Natural killer cell treated with Interleukin-12 subunit alpha and Interleukin-12 subunit beta and Interleukin-15 and Interleukin-18, amount 100 ng/mL, for 72 hours (primary cell): ENCODE data around the gene NDUFA13. TPM values are rescaled to one million over a fixed set of nuclear protein-coding genes. Genes with fewer than 3 reads are reported as not detected.
A peak's percentile ranks its signal among the peaks of the same experiment; 100 is the strongest.
"Not testable (repeated sequence)": the region's sequence is repeated elsewhere in the genome, so short reads cannot be mapped to it uniquely, and the experiment has no call there.

ENCODE experiments used
- ATAC-seq, 2 donors: fragments of 150-1000 bp; cut with Tn5 transposase in 1 of 2; sonication (Bioruptor Pico), chemical (Tn5 transposase) in 1 of 2; 2 replicates each; pipeline ENCODE4 v1.10.0; 2021
- DNase-seq: peaks from one replicate; pipeline ENCODE4 v3.0.0; 2022; ENCODE audit warnings: low spot score
- H3K27ac Mint-ChIP-seq, 2 donors: 1 replicate in 1 of 2; 2 replicates in 1 of 2; pipeline ENCODE4 v1.8.0; 2022; ENCODE audit warnings: mixed read lengths in 2 of 2, mild to moderate bottlenecking in 1 of 2, moderate library complexity in 1 of 2
- H3K27me3 Mint-ChIP-seq, 2 donors: 1 replicate in 1 of 2; 2 replicates in 1 of 2; pipeline ENCODE4 v1.8.0; 2022; ENCODE audit warnings: mixed read lengths in 2 of 2
- H3K36me3 Mint-ChIP-seq: one replicate; pipeline ENCODE4 v1.8.0; 2022; ENCODE audit warnings: mixed read lengths
- H3K4me1 Mint-ChIP-seq, 2 donors: 1 replicate in 1 of 2; 2 replicates in 1 of 2; pipeline ENCODE4 v1.8.0; 2022; ENCODE audit warnings: low read depth in 2 of 2, mixed read lengths in 2 of 2, mild to moderate bottlenecking in 1 of 2
- H3K4me3 Mint-ChIP-seq: one replicate; pipeline ENCODE4 v1.8.0; 2022; ENCODE audit warnings: mixed read lengths
- H3K9me3 Mint-ChIP-seq: 2 replicates; pipeline ENCODE4 v1.8.0; 2022; ENCODE audit warnings: mixed read lengths
- total RNA-seq, 2 donors: library from RNA; stranded (reverse); gene quantifications; one replicate each; pipeline ENCODE4 v1.2.3, GENCODE V29; 2022

Gene NDUFA13
- total RNA-seq, result 100 to 1,000 TPM; 261 to 310 TPM

DNA sequence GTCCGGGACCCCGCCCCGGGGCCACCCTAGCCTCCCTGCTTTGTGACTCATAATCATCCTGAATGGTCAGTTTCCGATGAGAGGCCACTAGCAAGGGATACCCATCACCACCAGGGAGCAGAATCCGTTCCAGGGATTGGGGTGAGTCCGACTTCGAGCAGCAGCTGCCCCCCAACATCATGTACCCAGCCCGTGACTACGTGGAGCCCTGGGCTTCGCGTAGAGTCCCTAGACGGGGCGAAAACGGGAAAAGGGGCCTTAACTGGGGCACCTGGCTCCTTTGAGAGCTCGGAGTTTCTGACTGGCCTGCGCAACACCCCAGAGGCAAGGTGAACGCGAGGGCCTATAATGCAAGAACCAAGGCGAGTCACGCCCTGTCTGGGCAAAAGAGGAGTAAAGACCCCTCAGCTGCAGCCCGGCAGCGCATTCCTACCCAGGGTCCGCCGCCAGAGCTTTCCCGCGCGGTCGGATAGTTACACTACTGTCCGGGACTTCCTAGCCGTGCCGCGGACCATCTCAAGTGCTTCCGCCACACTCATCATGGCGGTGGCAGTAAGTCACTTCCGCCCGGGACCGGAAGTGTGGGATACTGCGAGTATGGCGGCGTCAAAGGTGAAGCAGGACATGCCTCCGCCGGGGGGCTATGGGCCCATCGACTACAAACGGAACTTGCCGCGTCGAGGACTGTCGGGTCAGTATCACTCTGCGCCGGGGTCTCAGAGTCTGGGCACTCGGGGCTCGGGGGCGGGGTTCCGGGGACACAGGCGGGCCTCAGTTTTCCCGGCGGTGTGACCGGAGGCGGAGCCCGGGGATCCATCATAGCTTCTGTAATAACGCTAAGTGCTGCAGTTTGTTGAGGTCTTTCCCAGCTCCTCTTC is at the start of gene NDUFA13:
NDUFA13 (plus strand) TSS at position 584 of the 878 bp plus-strand sequence; CDS start at position 598, 14 bp downstream.
- no peaks in the 10 kb centered on the region for H3K9me3 Mint-ChIP-seq
- ATAC-seq, result peak; percentile 95 to 97
- H3K27ac Mint-ChIP-seq, result peak within 1 kb of the TSS; percentile 84 to 92
- DNase-seq, result peak; percentile 93
- no peaks in the 10 kb centered on the region for H3K27me3 Mint-ChIP-seq
- H3K36me3 Mint-ChIP-seq, result peaks cover 6% of the 10 kb centered on the region
- H3K4me3 Mint-ChIP-seq, result peak within 1 kb of the TSS; percentile 93
- H3K4me1 Mint-ChIP-seq, result peaks cover 16 to 19% of the 10 kb centered on the region in 2 donors

DNA sequence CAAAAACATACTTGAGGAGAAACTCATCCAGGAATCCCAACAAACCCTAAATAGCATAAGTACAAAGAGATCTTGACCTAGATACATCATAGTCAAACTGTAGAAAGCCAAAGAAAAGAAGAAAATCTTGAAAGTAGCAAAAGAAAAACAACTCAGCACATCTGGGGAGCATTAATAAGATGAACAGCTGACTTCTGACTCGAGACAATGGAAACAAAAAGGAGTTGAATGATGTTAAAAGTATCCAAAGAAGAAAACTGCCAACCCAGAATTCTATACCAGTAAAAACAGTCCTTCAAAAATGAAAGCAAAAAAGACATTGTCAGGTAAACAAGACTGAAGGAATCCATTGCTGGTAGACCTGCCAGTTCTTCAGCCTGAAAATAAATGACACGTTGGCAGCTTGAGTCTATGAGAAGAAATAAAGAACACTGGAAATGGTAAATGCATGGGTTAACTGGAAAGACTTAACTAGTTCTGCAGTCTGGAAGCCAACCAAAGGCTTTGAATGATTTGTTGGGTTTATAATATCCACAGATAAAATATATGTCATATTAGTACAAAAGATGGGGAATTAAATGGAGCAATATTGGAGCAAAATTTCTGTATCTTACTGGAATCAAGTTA is 47.5 kb upstream of the NDUFA13 start:
- peaks cover 48 to 67% of the 10 kb centered on the region in 2 donors for H3K4me1 Mint-ChIP-seq
- DNase-seq (no peak), ATAC-seq (no peak)
- no peak overlapping the region for H3K4me3 Mint-ChIP-seq
- H3K27ac Mint-ChIP-seq, result peak overlapping the region; percentile 44 to 97
- H3K9me3 Mint-ChIP-seq, result peaks cover 11% of the 10 kb centered on the region
- peaks cover 37% of the 10 kb centered on the region for H3K36me3 Mint-ChIP-seq
- H3K27me3 Mint-ChIP-seq, result no peaks in the 10 kb centered on the region

DNA sequence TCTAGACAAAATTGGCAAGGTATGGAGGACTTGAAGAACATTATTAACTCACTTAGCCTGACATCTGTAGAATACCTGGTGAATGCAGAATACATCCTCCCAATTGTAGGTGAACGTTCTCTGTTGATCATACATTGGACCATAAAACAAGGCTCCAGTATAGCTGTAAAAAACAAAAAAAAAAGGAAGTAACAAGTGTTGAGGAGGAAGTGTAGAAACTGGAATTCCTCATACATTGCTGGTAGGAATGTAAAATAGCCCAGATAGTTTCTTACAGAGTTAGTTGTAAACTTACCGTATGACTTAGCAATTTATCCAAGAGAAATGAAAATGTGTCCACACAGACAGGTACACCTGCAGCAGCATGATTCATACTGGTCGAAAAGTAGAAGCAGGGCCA is 45.4 kb upstream of the NDUFA13 start:
- DNase-seq (no peak), ATAC-seq (no peak)
- H3K4me3 Mint-ChIP-seq, result no peak overlapping the region
- H3K36me3 Mint-ChIP-seq, result peaks cover 31% of the 10 kb centered on the region
- no peaks in the 10 kb centered on the region for H3K27me3 Mint-ChIP-seq
- H3K27ac Mint-ChIP-seq, result peak overlapping the region; percentile 51 to 62
- H3K9me3 Mint-ChIP-seq, result peaks cover 11% of the 10 kb centered on the region
- H3K4me1 Mint-ChIP-seq, result peaks cover 43 to 68% of the 10 kb centered on the region in 2 donors

DNA sequence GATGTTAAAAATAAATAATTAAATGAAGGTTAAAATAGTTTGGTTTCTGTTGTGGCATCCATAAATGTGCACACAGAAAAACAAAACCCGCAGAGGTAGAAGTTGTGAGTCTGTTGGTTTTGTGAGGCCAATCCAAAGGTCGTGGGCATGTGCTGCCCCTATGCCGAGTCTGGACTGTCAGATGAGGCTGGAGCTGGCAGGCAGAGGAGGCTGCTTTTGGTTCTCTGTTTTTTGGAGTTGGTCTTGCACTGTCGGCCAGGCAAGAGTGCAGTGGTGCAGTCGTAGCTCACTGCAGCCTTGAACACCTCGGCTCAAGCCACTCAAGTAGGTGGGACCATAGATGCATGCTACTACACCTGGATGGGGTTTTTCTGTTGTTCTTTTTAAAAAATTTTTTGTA is 44.3 kb upstream of the NDUFA13 start:
- peak overlapping the region; percentile 59 to 96 for H3K27ac Mint-ChIP-seq
- no peaks in the 10 kb centered on the region for H3K27me3 Mint-ChIP-seq
- peaks cover 44 to 70% of the 10 kb centered on the region in 2 donors for H3K4me1 Mint-ChIP-seq
- H3K4me3 Mint-ChIP-seq, result no peak overlapping the region
- peaks cover 22% of the 10 kb centered on the region for H3K36me3 Mint-ChIP-seq
- DNase-seq (no peak), ATAC-seq (no peak)
- H3K9me3 Mint-ChIP-seq, result peaks cover 11% of the 10 kb centered on the region

DNA sequence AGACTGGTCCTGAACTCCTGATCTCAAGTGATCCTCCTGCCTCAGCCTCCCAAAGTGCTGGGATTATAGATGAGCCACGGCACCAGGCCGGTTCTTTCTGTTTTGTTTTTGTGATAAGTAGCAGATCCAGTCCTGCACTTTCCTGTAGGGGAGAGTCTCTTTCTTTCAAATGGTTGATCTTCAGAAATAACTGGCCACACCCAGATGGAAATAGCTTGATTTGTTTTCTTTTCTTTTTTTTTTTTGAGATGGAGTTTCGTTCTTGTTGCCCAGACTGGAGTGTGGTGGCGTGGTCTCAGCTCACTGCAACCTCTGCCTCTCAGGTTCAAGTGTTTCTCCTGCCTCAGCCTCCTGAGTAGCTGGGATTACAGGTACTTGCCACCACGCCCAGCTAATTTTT is 43.9 kb upstream of the NDUFA13 start:
- not testable (repeated sequence) for ATAC-seq, H3K27me3 Mint-ChIP-seq, DNase-seq, H3K4me3 Mint-ChIP-seq
- Mint-ChIP-seq H3K4me1 (peaks cover 48 to 72% of the 10 kb centered on the region in 2 donors), H3K27ac (peak overlapping the region; percentile 59 to 96), H3K36me3 (peaks cover 18% of the 10 kb centered on the region), H3K9me3 (peaks cover 11% of the 10 kb centered on the region)

DNA sequence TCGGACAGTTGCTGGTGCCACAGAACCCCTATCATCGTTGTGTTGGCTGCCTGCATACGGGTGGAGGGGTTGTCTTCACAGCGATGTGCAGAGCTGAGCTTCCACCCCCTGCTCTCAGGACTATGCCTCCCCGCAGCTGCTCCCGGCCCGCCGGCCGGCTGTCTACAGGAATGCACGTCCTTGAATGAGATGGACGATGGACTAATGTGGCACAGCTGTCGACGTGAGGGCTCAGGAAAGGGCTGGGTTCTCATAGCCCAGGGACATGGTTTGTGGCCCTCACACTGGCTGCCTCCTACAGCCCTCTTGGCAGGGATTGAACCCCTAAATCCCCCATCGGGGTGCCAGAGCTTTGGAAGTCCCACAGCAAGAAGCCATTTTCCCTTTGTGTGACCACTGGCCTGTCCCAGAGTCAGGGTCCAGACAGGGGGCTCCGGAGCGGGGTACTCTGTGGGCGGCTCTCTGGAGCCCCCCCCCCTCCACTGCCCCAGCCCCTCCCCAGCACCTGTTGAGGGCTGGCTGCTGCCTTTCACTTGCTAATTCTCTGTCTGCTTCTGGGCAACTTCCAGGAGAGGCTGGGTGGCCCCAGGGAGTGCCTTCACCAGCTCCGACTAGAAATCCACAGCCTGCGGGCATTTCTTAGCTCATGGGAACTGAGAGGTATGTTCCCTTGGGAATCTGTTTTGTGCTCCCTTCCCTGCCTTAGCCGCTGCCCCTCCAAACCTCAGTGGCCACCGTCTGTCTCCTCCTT is 40.8 kb upstream of the NDUFA13 start:
- Mint-ChIP-seq H3K4me1 (peaks cover 61 to 66% of the 10 kb centered on the region in 2 donors), H3K4me3 (peak overlapping the region; percentile 64), H3K27me3 (no peaks in the 10 kb centered on the region), H3K9me3 (no peaks in the 10 kb centered on the region), H3K27ac (peak overlapping the region; percentile 82 to 96), H3K36me3 (no peaks in the 10 kb centered on the region)
- DNase-seq, result no peak
- ATAC-seq, result no peak

DNA sequence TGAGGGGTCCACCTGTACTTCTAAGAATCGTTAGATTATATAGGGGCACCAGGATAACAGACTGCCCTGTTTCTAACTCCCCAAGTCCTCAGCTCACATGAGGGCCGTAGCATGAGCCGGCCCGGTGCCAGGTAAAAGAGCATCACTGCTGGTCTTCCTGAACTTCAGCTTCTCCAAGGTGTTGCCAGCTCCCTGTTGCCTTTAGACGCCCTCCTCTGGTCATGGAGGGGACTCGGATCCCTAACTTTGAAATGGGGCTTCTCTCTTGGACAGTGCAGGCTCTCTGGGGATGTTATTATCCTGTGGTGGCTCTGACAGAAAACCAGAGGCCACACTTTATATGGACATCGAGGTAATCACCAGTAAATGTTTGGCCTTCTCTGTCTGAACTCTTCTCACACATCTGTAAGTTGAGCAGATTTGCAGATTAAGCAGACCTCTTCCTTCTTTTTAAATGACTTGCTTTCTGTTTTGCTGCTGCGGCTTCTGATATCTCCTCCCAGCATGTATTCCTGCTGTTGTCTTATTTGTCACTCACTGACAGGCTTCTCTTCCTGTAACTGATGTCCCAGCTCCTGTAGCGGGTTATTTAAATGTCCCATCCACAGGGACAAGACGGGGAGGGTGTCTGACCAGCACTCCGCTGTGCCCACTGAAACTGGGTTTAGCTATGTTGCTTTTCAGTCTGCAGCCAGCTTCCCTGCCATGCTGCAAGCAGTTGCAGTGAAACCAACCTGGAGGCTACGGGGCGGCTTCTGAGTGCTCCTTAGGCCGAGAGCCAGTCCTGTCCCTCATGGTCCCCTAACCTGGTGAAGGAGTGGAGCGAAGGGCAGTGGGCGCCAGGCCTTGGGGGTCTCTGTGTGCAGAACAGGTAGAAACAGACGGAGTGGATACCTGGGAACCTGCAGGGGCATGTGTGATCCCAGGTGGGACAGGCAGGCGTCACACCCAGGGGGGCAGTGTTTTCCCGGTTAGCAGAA is 39.9 kb upstream of the NDUFA13 start:
- DNase-seq (no peak), ATAC-seq (peak in 1 of 2 donors; percentile 54)
- peak overlapping the region; percentile 82 to 96 for H3K27ac Mint-ChIP-seq
- no peaks in the 10 kb centered on the region for H3K9me3 Mint-ChIP-seq
- peak overlapping the region; percentile 64 for H3K4me3 Mint-ChIP-seq
- no peaks in the 10 kb centered on the region for H3K36me3 Mint-ChIP-seq
- no peaks in the 10 kb centered on the region for H3K27me3 Mint-ChIP-seq
- H3K4me1 Mint-ChIP-seq, result peaks cover 62 to 65% of the 10 kb centered on the region in 2 donors

DNA sequence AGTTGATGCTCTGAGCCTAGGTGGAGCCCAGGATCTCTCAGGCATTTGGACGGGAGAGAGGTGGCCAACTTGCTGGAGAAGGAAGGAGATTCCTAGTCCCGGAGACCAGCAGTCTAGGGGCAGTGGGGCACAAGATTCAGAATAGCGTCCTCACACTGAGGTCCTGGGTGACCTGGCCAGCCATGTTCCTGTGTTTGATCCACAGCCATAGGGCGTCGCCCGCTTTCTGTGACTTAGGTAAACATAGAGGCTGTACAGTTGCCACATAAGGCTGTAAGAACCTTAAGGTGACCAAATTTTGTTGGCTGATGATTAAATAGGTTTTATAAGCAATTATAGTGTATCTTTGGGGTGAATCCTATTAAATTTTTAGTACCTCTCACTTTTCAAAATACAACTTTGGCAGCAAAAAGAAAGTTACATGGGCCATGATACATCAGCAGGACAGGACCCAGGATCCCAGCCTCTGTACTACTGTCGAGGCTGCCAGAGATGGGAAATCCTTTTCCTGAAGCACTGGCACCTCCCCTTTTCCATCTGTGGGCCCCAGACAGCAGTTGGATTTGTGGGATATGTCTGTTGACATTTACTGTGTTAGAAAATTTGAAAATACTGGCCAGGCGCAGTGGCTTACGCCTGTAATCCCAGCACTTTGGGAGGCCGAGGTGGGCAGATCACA is 38.2 kb upstream of the NDUFA13 start:
- Mint-ChIP-seq H3K27me3 (no peaks in the 10 kb centered on the region), H3K36me3 (no peaks in the 10 kb centered on the region), H3K4me1 (peaks cover 54 to 62% of the 10 kb centered on the region in 2 donors), H3K4me3 (no peak overlapping the region), H3K27ac (peak overlapping the region; percentile 82 to 96), H3K9me3 (no peaks in the 10 kb centered on the region)
- DNase-seq (no peak), ATAC-seq (no peak)

DNA sequence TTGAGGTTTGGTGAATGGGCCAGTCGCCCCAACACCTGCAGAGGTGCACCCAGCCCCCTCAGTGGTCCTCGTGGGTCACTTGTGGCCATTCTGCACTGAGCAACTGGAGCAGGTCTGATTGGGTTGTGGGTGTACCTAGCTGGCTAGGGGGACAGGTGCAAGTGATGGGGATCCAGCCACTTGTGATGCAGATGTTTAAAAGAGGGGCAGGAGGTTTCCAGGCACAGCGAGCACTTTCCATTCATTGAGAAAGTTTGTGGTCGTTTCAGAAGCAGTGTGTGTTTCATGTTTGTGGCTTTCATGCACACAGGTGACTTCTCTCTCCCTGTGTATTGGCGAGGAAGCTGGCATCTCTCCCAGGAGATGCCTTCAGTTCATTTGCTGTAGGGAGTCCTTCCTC is 35.3 kb upstream of the NDUFA13 start:
- no peak for DNase-seq
- Mint-ChIP-seq H3K9me3 (no peaks in the 10 kb centered on the region), H3K27ac (peak overlapping the region; percentile 32 to 41), H3K4me1 (peaks cover 42 to 50% of the 10 kb centered on the region in 2 donors), H3K27me3 (no peaks in the 10 kb centered on the region), H3K36me3 (no peaks in the 10 kb centered on the region), H3K4me3 (no peak overlapping the region)
- peak in 1 of 2 donors; percentile 2 for ATAC-seq

DNA sequence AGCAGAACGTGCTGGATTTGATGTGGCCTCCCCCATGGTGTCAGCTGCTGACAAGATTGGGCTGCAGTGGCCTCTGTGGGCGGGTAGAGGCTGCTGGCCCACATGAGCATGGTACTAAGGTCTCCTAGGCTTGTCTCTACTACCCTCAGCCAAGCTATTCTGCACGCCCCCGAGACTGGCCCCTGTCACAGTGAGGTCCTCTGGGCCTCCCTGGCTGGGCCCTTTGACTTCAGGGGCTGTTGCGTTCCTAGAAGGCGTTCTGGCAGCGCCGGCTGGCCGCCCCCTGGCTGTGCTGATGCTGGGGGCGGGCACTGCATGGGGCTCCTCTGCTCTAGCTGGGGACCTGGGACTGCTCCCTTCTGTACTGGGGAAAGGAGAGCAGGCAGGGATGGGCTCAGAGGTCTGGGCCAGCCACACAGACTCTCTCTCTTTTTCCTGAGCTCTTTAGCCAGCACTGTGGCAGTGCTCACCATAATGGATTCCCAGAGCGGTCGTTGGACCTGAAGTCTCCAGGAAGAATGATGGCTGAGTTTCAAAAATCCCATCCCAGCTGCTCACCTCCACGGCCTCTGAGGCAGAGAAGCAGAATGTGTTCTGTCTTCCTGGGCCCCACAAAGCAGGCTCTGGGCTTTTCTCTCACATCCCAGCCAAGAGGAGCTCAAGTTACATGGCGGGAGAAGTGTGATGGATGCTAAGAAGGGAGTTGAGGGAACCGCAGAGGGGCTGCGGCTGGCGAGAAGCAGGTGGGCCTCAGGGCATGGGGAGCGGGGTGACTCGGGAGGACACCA is 33.0 kb upstream of the NDUFA13 start:
- DNase-seq, result no peak
- H3K4me3 Mint-ChIP-seq, result no peak overlapping the region
- H3K4me1 Mint-ChIP-seq, result peaks cover 30 to 37% of the 10 kb centered on the region in 2 donors
- H3K27me3 Mint-ChIP-seq, result no peaks in the 10 kb centered on the region
- no peaks in the 10 kb centered on the region for H3K9me3 Mint-ChIP-seq
- no peak for ATAC-seq
- H3K36me3 Mint-ChIP-seq, result no peaks in the 10 kb centered on the region
- H3K27ac Mint-ChIP-seq, result peak overlapping the region; percentile 46 to 72

DNA sequence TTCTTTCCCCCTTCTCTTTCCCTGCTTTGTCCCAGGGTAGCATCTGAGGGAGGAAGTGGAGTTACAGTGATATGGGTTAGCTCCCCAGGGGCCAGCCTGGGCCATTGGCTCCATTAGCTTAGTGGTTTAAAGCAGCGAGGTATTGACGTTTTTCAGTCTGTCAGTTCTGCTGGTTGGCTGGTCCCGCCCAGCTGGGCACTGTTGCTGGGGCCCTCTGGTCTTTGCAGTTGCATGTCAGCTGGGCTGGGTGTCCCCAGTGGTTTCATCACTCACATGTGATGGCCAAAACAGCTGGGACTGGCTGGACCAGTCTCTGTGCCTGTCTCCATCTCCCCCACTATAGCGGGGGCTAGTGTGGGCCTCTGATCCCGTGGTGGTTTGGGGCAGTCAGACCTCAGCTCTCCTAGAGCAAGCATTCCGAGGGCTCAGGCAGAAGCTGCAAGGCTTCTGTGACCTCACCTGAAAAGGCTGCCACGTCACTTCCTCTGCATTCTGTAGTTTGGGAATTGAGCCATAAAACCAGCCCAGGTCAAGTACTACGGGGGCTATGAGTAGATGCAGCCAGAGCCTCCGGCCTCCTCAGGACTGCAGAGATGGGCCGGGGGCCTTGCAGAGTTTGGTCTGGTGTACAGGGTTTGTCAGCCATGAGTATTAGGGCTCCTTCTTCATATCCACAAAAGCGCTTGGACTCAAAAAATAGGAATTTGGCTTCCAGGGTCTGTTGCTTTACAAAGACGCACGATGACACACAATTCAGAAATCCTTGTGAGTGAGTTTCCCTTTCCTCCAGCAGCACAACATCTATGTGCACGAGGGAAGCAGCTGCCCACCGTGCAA is 30.6 kb upstream of the NDUFA13 start:
- no peaks in the 10 kb centered on the region for H3K36me3 Mint-ChIP-seq
- DNase-seq (no peak), ATAC-seq (no peak)
- H3K4me3 Mint-ChIP-seq, result no peak overlapping the region
- H3K27me3 Mint-ChIP-seq, result no peaks in the 10 kb centered on the region
- peak overlapping the region in 1 of 2 donors; percentile 50 for H3K27ac Mint-ChIP-seq
- no peaks in the 10 kb centered on the region for H3K9me3 Mint-ChIP-seq
- peaks cover 46% of the 10 kb centered on the region in 2 donors for H3K4me1 Mint-ChIP-seq
